HuH-7 (cell line): Measurements from ENCODE around the gene CNN2.

Experiments used
- DNase-seq: peaks from one replicate; pipeline ENCODE4 v3.0.0; 2011; ENCODE audit warnings: low spot score

CNN2 gene

GRCh38 chr19:995051-995827 is 31.2 kb upstream of the CNN2 start:
- no peak for DNase-seq

GRCh38 chr19:996051-996838 is 30.2 kb upstream of the CNN2 start:
- no peak for DNase-seq

GRCh38 chr19:998064-998463 is 28.3 kb upstream of the CNN2 start:
- no peak for DNase-seq

- DNase-seq = no peak
These were observed 27.1 kb upstream of the CNN2 start for GRCh38 chr19:999379-999719.

GRCh38 chr19:1000095-1000494 is 26.3 kb upstream of the CNN2 start, which contains the start of gene GRIN3B:
GRIN3B (plus strand) TSS chr19:1000419; CDS start chr19:1000438, 19 bp downstream.
- DNase-seq = peak; percentile 96

- peak; percentile 67 for DNase-seq
These were observed 25.5 kb upstream of the CNN2 start for GRCh38 chr19:1000591-1001537.

- DNase-seq = peak; percentile 80
These were observed 24.8 kb upstream of the CNN2 start for GRCh38 chr19:1001538-1002166.

- DNase-seq = no peak
These were observed 23.8 kb upstream of the CNN2 start for GRCh38 chr19:1002600-1002999.

- no peak for DNase-seq
These were observed 23.1 kb upstream of the CNN2 start for GRCh38 chr19:1003283-1003682.

- no peak for DNase-seq
These were observed 22.1 kb upstream of the CNN2 start for GRCh38 chr19:1004204-1004802.

GRCh38 chr19:1004803-1005664 is 21.4 kb upstream of the CNN2 start:
- no peak for DNase-seq

- no peak for DNase-seq
These were observed 19.6 kb upstream of the CNN2 start for GRCh38 chr19:1006711-1007398.

- no peak for DNase-seq
These were observed 18.8 kb upstream of the CNN2 start for GRCh38 chr19:1007399-1008251.

GRCh38 chr19:1008268-1009040 is 18.0 kb upstream of the CNN2 start:
- DNase-seq = no peak

GRCh38 chr19:1009041-1009980 is 17.1 kb upstream of the CNN2 start:
- no peak for DNase-seq

GRCh38 chr19:1009981-1010538 is 16.3 kb upstream of the CNN2 start:
- no peak for DNase-seq
